Hepatocyte (in vitro differentiated cells): ENCODE measurements around the gene EXD2. TPM values are rescaled to one million over a fixed set of nuclear protein-coding genes. Genes with fewer than 3 reads are reported as not detected.

ENCODE experiments used
- DNase-seq: peaks from one replicate; pipeline ENCODE4 v3.0.0-alpha.2; 2016; ENCODE audit warnings: low spot score
- H2AFZ ChIP-seq: fragments of 200-600 bp; sonication (generic); 2 replicates; pipeline ENCODE4 v1.6.0; 2016; ENCODE audit warnings: antibody characterized with exemption, mild to moderate bottlenecking
- H3K27ac ChIP-seq: fragments of 200-600 bp; sonication (generic); 2 replicates; pipeline ENCODE4 v1.5.1; 2016; ENCODE audit warnings: mild to moderate bottlenecking
- H3K27me3 ChIP-seq: fragments of 200-600 bp; sonication (generic); 2 replicates; pipeline ENCODE4 v1.6.1; 2016
- H3K36me3 ChIP-seq: fragments of 200-600 bp; sonication (generic); replicated peaks from 2 replicates; pipeline ENCODE4 v1.5.1; 2016; ENCODE audit warnings: low read depth; ENCODE audit not compliant: insufficient read depth
- H3K4me1 ChIP-seq: fragments of 200-600 bp; sonication (generic); 2 replicates; pipeline ENCODE4 v1.5.1; 2016; ENCODE audit warnings: mild to moderate bottlenecking, moderate library complexity; ENCODE audit not compliant: insufficient read depth
- H3K4me2 ChIP-seq: fragments of 200-600 bp; sonication (generic); 2 replicates; pipeline ENCODE4 v1.6.0; 2016
- H3K4me3 ChIP-seq: fragments of 200-600 bp; sonication (generic); 2 replicates; pipeline ENCODE4 v1.5.1; 2016; ENCODE audit warnings: mild to moderate bottlenecking
- H3K79me2 ChIP-seq: fragments of 200-600 bp; sonication (generic); 2 replicates; pipeline ENCODE4 v1.6.0; 2017; ENCODE audit warnings: mild to moderate bottlenecking
- H3K9me2 ChIP-seq: fragments of 200-600 bp; sonication (generic); replicated peaks from 2 replicates; pipeline ENCODE4 v1.6.0; 2017; ENCODE audit warnings: mild to moderate bottlenecking; ENCODE audit not compliant: insufficient read depth
- H3K9me3 ChIP-seq: fragments of 200-600 bp; sonication (generic); 2 replicates; pipeline ENCODE4 v1.5.1; 2016; ENCODE audit warnings: low read depth, mild to moderate bottlenecking
- H4K20me1 ChIP-seq: fragments of 200-600 bp; sonication (generic); 2 replicates; pipeline ENCODE4 v1.6.0; 2016; ENCODE audit warnings: mild to moderate bottlenecking; ENCODE audit not compliant: insufficient read depth, poor library complexity, severe bottlenecking
- CTCF ChIP-seq: fragments of 200-600 bp; sonication (generic); IDR thresholded peaks from 2 replicates; pipeline ENCODE4 v1.5.1; 2016; ENCODE audit warnings: antibody characterized with exemption, mild to moderate bottlenecking; ENCODE audit not compliant: poor library complexity
- EZH2 ChIP-seq: fragments of 200-600 bp; sonication (generic); IDR thresholded peaks from 2 replicates; pipeline ENCODE4 v1.6.1; 2016; ENCODE audit warnings: antibody characterized with exemption, mild to moderate bottlenecking, borderline replicate concordance
- EZH2phosphoT487 ChIP-seq: fragments of 200-600 bp; sonication (generic); IDR thresholded peaks from one replicate; pipeline ENCODE4 v1.6.1; 2018; ENCODE audit warnings: antibody characterized with exemption, mild to moderate bottlenecking, low read depth, moderate library complexity; ENCODE audit not compliant: unreplicated experiment, severe bottlenecking
- WGBS: methylation state at CpG from one replicate; pipeline ENCODE4 v1.1.6; 2016; ENCODE audit warnings: low lambda C conversion rate; ENCODE audit errors: missing lambda C conversion rate; 5-methylcytosine and 5-hydroxymethylcytosine counted together
- polyA plus RNA-seq: library from polyadenylated mRNA; unstranded; fragments of >200 nt; fragmentation: Nextera tagmentation; extraction: Ambion mirVana; gene quantifications from 2 replicates; pipeline ENCODE4 v1.2.1, GENCODE V29; 2016
- total RNA-seq: library from RNA; depleted of rRNA; stranded (reverse); fragments of >200 nt; gene quantifications from 2 replicates; pipeline ENCODE4 v1.2.3, GENCODE V29; 2014

The EXD2 gene
- total and polyA plus RNA-seq, 2 experiments from 2014 or later: 16.2 to 18.1 TPM

GRCh38 chr14:69149461-69150244 is 41.6 kb upstream of the EXD2 start:
- no peak for TF ChIP-seq EZH2
- TF ChIP-seq CTCF: no peak
- Histone ChIP-seq H3K4me1 (peaks cover 19% of the 10 kb centered on the region), H4K20me1 (peaks cover 49% of the 10 kb centered on the region), H3K36me3 (no peaks in the 10 kb centered on the region), H3K4me3 (no peak overlapping the region), H3K9me3 (no peaks in the 10 kb centered on the region), H3K4me2 (no peak overlapping the region), H2AFZ (no peak overlapping the region), H3K27ac (no peak overlapping the region), H3K79me2 (peaks cover 75% of the 10 kb centered on the region), H3K9me2 (no peaks in the 10 kb centered on the region), H3K27me3 (no peaks in the 10 kb centered on the region)
- WGBS: 55% methylated on average over 2 of the region's 2 CpGs
- DNase-seq: no peak

- peak overlapping the region; percentile 97 for H2AFZ ChIP-seq
- peak overlapping the region; percentile 86 for H3K4me2 ChIP-seq
- WGBS: 3% methylated on average over 45 of the region's 57 CpGs
- H3K79me2 ChIP-seq: peaks cover 55% of the 10 kb centered on the region
- H3K27ac ChIP-seq: peak overlapping the region; percentile 99
- DNase-seq: peak; percentile 89
- peaks cover 40% of the 10 kb centered on the region for H4K20me1 ChIP-seq
- H3K4me1 ChIP-seq: peaks cover 19% of the 10 kb centered on the region
- H3K27me3 ChIP-seq: no peaks in the 10 kb centered on the region
- H3K9me2 ChIP-seq: no peaks in the 10 kb centered on the region
- TF ChIP-seq EZH2: no peak
- TF ChIP-seq CTCF: peak; percentile 53
- no peak for TF ChIP-seq EZH2phosphoT487
- no peaks in the 10 kb centered on the region for H3K36me3 ChIP-seq
- peak overlapping the region; percentile 95 for H3K4me3 ChIP-seq
- no peaks in the 10 kb centered on the region for H3K9me3 ChIP-seq
These were observed 39.7 kb upstream of the EXD2 start for GRCh38 chr14:69151458-69152180.

GRCh38 chr14:69152181-69152901 is 39.0 kb upstream of the EXD2 start:
- Histone ChIP-seq H3K9me3 (no peaks in the 10 kb centered on the region), H3K36me3 (no peaks in the 10 kb centered on the region), H3K9me2 (no peaks in the 10 kb centered on the region), H2AFZ (peak overlapping the region; percentile 97), H3K79me2 (peaks cover 48% of the 10 kb centered on the region), H3K4me2 (peak overlapping the region; percentile 86), H3K27ac (peak overlapping the region; percentile 99), H3K27me3 (no peaks in the 10 kb centered on the region), H3K4me1 (peaks cover 19% of the 10 kb centered on the region), H3K4me3 (peak overlapping the region; percentile 95), H4K20me1 (peaks cover 33% of the 10 kb centered on the region)
- DNase-seq: peak; percentile 63
- no peak for TF ChIP-seq EZH2phosphoT487
- WGBS: 2% methylated on average over 17 of the region's 38 CpGs

GRCh38 chr14:69152902-69153151 is 38.5 kb upstream of the EXD2 start, which contains the start of gene DCAF5:
Gene DCAF5, minus strand, starts transcription at chr14:69153119. Its CDS starts 141 bp downstream, at chr14:69152978.
- Histone ChIP-seq H3K27ac (peak within 1 kb of the TSS; percentile 99), H3K79me2 (peaks cover 43% of the 10 kb centered on the region), H3K27me3 (no peaks in the 10 kb centered on the region), H3K9me2 (no peaks in the 10 kb centered on the region), H2AFZ (peak within 1 kb of the TSS; percentile 97), H4K20me1 (peaks cover 28% of the 10 kb centered on the region), H3K4me1 (peaks cover 19% of the 10 kb centered on the region), H3K4me2 (peak within 1 kb of the TSS; percentile 86), H3K9me3 (no peaks in the 10 kb centered on the region), H3K4me3 (peak within 1 kb of the TSS; percentile 95), H3K36me3 (no peaks in the 10 kb centered on the region)
- WGBS: no CpG with 5 or more reads among the region's 26 CpGs
- no peak for TF ChIP-seq EZH2
- no peak for TF ChIP-seq EZH2phosphoT487
- TF ChIP-seq CTCF: no peak
- no peak for DNase-seq
